OCI-LY1 (cell line): ENCODE results near the gene TLE3.

Experiments
- EZH2 ChIP-seq: fragments of 200-600 bp; sonication (generic), shearing (Covaris generic); IDR thresholded peaks from 2 replicates; pipeline ENCODE4 v1.8.0; 2017; ENCODE audit warnings: borderline replicate concordance, mixed run types, mild to moderate bottlenecking, antibody characterized with exemption, low read length, moderate library complexity, mixed read lengths
- TF ChIP-seq, protein P1 (sequence below): fragments of 200-600 bp; sonication (generic), shearing (Covaris generic); IDR thresholded peaks from 2 replicates; pipeline ENCODE4 v1.5.1; 2017; ENCODE audit warnings: mild to moderate bottlenecking, antibody characterized with exemption, low read length, moderate library complexity, mixed read lengths

DNA sequence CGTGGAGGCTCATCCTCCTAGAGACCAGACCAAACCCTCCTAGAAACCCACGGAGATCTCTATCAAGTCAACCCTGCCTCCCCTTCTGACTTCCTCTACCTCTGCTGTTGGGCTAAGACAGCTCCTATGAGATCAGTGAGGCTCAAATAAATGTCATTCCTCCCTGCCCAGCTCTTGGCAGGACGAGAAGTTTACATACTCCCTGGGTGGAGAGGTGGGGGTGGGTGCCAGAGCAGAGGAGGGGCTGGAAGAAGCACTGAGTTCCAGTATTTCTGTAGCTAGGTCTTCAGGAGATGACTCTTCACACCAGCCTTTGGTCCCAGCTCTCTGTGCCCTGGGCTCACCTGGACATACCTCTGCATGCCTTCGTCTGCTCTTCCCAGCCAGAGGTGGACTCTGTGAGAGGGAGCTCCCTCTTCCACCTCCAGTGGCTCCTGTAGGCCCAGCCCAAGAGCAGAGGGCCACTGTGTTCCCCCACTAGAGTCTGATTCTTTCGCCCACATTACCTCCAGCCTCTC, 42.4 kb upstream of the TLE3 start:
- TF ChIP-seq, protein P1, sequence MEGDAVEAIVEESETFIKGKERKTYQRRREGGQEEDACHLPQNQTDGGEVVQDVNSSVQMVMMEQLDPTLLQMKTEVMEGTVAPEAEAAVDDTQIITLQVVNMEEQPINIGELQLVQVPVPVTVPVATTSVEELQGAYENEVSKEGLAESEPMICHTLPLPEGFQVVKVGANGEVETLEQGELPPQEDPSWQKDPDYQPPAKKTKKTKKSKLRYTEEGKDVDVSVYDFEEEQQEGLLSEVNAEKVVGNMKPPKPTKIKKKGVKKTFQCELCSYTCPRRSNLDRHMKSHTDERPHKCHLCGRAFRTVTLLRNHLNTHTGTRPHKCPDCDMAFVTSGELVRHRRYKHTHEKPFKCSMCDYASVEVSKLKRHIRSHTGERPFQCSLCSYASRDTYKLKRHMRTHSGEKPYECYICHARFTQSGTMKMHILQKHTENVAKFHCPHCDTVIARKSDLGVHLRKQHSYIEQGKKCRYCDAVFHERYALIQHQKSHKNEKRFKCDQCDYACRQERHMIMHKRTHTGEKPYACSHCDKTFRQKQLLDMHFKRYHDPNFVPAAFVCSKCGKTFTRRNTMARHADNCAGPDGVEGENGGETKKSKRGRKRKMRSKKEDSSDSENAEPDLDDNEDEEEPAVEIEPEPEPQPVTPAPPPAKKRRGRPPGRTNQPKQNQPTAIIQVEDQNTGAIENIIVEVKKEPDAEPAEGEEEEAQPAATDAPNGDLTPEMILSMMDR = no peak
- no peak for TF ChIP-seq EZH2
